ENCODE results near the gene SH3BP1. TPM values are rescaled to one million over a fixed set of nuclear protein-coding genes. Genes with fewer than 3 reads are reported as not detected.

The SH3BP1 gene
- total and polyA plus RNA-seq, 2 of the 4 experiments (the other 2 are of a cell fraction), result 8.8 to 33.3 TPM

DNA sequence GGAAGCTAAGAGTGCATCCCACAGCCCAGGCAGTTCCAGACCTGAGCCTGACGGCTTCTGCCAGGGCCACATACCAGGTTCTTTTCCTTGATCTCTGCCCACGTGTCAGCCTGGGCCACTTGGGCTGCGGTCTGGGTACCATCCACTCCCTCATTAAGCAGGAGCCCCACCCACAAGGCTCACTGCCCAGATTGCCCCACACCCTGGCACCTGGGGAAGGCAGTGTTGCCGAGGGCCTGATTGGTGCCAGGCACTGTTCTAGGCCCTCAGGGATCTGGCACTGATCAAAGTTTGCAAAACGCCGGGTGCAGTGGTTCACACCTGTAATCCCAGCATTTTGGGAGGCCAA is 15.5 kb upstream of the SH3BP1 start:
- no peak for TF ChIP-seq CHD1 (IDR thresholded peaks at IDR 0.05; ENCODE audit: low read depth, low read length)
- TF ChIP-seq, protein P1, sequence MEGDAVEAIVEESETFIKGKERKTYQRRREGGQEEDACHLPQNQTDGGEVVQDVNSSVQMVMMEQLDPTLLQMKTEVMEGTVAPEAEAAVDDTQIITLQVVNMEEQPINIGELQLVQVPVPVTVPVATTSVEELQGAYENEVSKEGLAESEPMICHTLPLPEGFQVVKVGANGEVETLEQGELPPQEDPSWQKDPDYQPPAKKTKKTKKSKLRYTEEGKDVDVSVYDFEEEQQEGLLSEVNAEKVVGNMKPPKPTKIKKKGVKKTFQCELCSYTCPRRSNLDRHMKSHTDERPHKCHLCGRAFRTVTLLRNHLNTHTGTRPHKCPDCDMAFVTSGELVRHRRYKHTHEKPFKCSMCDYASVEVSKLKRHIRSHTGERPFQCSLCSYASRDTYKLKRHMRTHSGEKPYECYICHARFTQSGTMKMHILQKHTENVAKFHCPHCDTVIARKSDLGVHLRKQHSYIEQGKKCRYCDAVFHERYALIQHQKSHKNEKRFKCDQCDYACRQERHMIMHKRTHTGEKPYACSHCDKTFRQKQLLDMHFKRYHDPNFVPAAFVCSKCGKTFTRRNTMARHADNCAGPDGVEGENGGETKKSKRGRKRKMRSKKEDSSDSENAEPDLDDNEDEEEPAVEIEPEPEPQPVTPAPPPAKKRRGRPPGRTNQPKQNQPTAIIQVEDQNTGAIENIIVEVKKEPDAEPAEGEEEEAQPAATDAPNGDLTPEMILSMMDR (conservative IDR thresholded peaks at IDR 0.05; ENCODE audit: low read depth, low read length), result no peak
- TF ChIP-seq, protein P2, sequence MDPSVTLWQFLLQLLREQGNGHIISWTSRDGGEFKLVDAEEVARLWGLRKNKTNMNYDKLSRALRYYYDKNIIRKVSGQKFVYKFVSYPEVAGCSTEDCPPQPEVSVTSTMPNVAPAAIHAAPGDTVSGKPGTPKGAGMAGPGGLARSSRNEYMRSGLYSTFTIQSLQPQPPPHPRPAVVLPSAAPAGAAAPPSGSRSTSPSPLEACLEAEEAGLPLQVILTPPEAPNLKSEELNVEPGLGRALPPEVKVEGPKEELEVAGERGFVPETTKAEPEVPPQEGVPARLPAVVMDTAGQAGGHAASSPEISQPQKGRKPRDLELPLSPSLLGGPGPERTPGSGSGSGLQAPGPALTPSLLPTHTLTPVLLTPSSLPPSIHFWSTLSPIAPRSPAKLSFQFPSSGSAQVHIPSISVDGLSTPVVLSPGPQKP (IDR thresholded peaks at IDR 0.05; ENCODE audit: borderline replicate concordance, low read depth, low read length), result no peak
- no peak for TF ChIP-seq RCOR1 (IDR thresholded peaks at IDR 0.05; ENCODE audit: insufficient replicate concordance, low read length)
- TF ChIP-seq SMC3 (IDR thresholded peaks at IDR 0.05; ENCODE audit: low read depth, low read length), result no peak
- no peak for TF ChIP-seq POLR2A (IDR thresholded peaks at IDR 0.05; ENCODE audit: low read depth, low read length)
- TF ChIP-seq, protein P3, sequence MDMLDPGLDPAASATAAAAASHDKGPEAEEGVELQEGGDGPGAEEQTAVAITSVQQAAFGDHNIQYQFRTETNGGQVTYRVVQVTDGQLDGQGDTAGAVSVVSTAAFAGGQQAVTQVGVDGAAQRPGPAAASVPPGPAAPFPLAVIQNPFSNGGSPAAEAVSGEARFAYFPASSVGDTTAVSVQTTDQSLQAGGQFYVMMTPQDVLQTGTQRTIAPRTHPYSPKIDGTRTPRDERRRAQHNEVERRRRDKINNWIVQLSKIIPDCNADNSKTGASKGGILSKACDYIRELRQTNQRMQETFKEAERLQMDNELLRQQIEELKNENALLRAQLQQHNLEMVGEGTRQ (IDR thresholded peaks at IDR 0.05; ENCODE audit: low read depth, low read length), result no peak
- no peak for TF ChIP-seq CEBPB (IDR thresholded peaks at IDR 0.05; ENCODE audit: low read depth, low read length)
- TF ChIP-seq RAD21 (IDR thresholded peaks at IDR 0.05; ENCODE audit: low read length), result no peak
- TF ChIP-seq FOS (IDR thresholded peaks at IDR 0.05; ENCODE audit: low read depth, low read length), result no peak
- no peak for TF ChIP-seq MXI1 (IDR thresholded peaks at IDR 0.05; ENCODE audit: borderline replicate concordance, low read depth, low read length)
- TF ChIP-seq MAFK (IDR thresholded peaks at IDR 0.05; ENCODE audit: low read depth, low read length), result no peak
- no peak for TF ChIP-seq BHLHE40 (IDR thresholded peaks at IDR 0.05; ENCODE audit: low read depth, low read length)
- TF ChIP-seq MAZ (IDR thresholded peaks at IDR 0.05; ENCODE audit: borderline replicate concordance, low read depth, low read length), result no peak
- no peak for TF ChIP-seq NFE2L2 (IDR thresholded peaks at IDR 0.05; ENCODE audit: low read depth, low read length)
- no peak for TF ChIP-seq RFX5 (IDR thresholded peaks at IDR 0.05; ENCODE audit: low read depth, low read length)
- Histone ChIP-seq H3K27me3 (ENCODE audit: control insufficient read depth, insufficient read depth, low read length) (no peaks in the 10 kb centered on the region), H4K8ac (ENCODE audit: low read depth in 2 of 2, low read length in 2 of 2) (peak overlapping the region in 1 of 2 experiments; percentile 26; a peak in 1 of 4 replicates), H2BK20ac (ENCODE audit: low read depth, low read length) (no peak overlapping the region), H4K91ac (ENCODE audit: insufficient read depth, low read depth, low read length) (no peak overlapping the region), H2AFZ (replicated peaks; ENCODE audit: low read length, poor library complexity) (peak overlapping the region; percentile 79), H3K23ac (ENCODE audit: low read depth, low read length) (no peak overlapping the region), H3K9me1 (ENCODE audit: insufficient read depth, low read length) (no peaks in the 10 kb centered on the region), H3K79me1 (ENCODE audit: low read depth in 1 of 2, low read length in 2 of 2) (peaks cover 0 to 12% of the 10 kb centered on the region in 2 experiments; a peak in 2 of 4 replicates), H3K14ac (replicated peaks; ENCODE audit: low read depth, low read length) (no peak overlapping the region), H3K9ac (ENCODE audit: low read depth, low read length) (peak overlapping the region; percentile 3; the same call in 1 of the 2 replicates), H3K27ac (ENCODE audit: insufficient read depth, low read length) (peak overlapping the region; percentile 9; the same call in 1 of the 2 replicates), H3K4me3 (ENCODE audit: insufficient read depth, low read depth, low read length) (no peak overlapping the region), H3K9me3 (ENCODE audit: control insufficient read depth, insufficient read depth, low read length) (no peaks in the 10 kb centered on the region), H4K20me1 (ENCODE audit: insufficient read depth, low read length) (no peaks in the 10 kb centered on the region; the same call in 1 of the 2 replicates), H3K36me3 (ENCODE audit: control insufficient read depth, insufficient read depth, low read length) (peaks cover 47% of the 10 kb centered on the region; the same call in 1 of the 2 replicates), H3K18ac (ENCODE audit: low read depth, low read length) (no peak overlapping the region), H2BK5ac (ENCODE audit: low read depth, low read length, poor library complexity, severe bottlenecking) (no peak overlapping the region), H3K4ac (ENCODE audit: low read depth, low read length) (peak overlapping the region; percentile 56; the same call in 1 of the 2 replicates), H2BK120ac (ENCODE audit: low read depth, low read length) (no peak overlapping the region; the same call in 1 of the 2 replicates), H2BK15ac (ENCODE audit: low read depth, low read length) (no peak overlapping the region), H3K4me2 (ENCODE audit: low read depth, low read length) (no peak overlapping the region), H3K56ac (ENCODE audit: extremely low read depth, insufficient read depth, low read length) (no peak overlapping the region), H2AK9ac (replicated peaks; ENCODE audit: low read depth, low read length, poor library complexity) (peak overlapping the region; percentile 79), H2AK5ac (ENCODE audit: low read depth, low read length) (peak overlapping the region; percentile 63; the same call in 1 of the 2 replicates), H4K5ac (ENCODE audit: low read depth, low read length) (peak overlapping the region; percentile 6; the same call in 1 of the 2 replicates), H3K4me1 (ENCODE audit: control insufficient read depth, insufficient read depth, low read length) (peaks cover 3% of the 10 kb centered on the region; the same call in 1 of the 2 replicates)
- in situ Hi-C loops (cut with MboI; ENCODE audit: low sequenced_read_pairs) (no loop called here), intact Hi-C loops (cut with micrococcal nuclease) (no loop called here), dilution Hi-C loops (cut with HindIII; ENCODE audit: low sequenced_read_pairs, unreplicated experiment) (no loop called here)
- POLR2A ChIA-PET (ENCODE audit: unreplicated experiment), result no interaction called here
- no TSS peak for BruUV-seq (replicated peaks)
- CTCF ChIA-PET, result interaction anchor here (0.7 kb wide), 1 partner anchor 11 kb away, joined by 3 read pairs; no protein-coding TSS in a partner anchor
- 96% methylated on average over 3 of the region's 6 CpGs; no CpG with 5 or more reads in 1 of the 2 experiments for WGBS, 2 experiments (ENCODE audit: extremely low coverage in 2 of 2, insufficient read length in 1 of 2)
- DNase-seq (no peak), ATAC-seq (ENCODE audit: low read depth) (no peak)

Measured in IMR-90 (cell line).